SHP77 (cell line): Measurements from ENCODE around the gene AMPD3.
"Not testable (repeated sequence)": the region's sequence is repeated elsewhere in the genome, so short reads cannot be mapped to it uniquely, and the experiment has no call there.

Experiments used
- DNase-seq, 2 experiments: peaks; one replicate each; lab custom pipeline; 2025; lab: John Stamatoyannopoulos, UW

Gene AMPD3

GRCh38 chr11:10454878-10455631 is at the start of gene AMPD3:
TSS of gene AMPD3 (plus strand) at chr11:10455264. CDS start at chr11:10461520, 6,256 bp downstream.
- peak; percentile 63 to 73 for DNase-seq

GRCh38 chr11:10405865-10406592 is 49.0 kb upstream of the AMPD3 start:
- DNase-seq, result peak; percentile 60 to 70

GRCh38 chr11:10407055-10407454 is 48.0 kb upstream of the AMPD3 start:
- no peak for DNase-seq

GRCh38 chr11:10407749-10408685 is 47.0 kb upstream of the AMPD3 start:
- no peak for DNase-seq

DNA sequence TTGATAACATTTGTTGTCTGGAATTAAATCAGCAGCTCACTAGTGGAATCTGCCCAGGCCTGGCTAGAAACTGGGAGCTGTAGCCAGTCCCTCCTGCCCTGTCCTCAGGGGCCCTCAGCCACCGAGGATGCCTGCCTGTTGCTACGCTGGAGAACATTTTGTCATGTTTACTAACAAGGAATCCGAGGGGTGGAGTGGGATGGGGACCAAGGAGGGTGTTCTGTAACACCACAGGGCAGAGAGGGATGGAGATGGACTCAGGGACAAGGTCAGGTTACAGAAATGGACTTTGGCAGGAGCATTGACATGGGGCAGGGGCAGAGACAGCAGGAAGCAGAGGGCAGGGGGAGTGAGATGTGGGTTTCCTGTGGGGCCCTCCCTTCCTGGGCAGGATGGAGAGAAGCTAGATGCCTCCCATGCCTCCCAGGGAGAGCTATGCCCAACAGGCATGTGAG is 45.8 kb upstream of the AMPD3 start:
- no peak for DNase-seq

GRCh38 chr11:10410106-10410843 is 44.8 kb upstream of the AMPD3 start:
- no peak for DNase-seq

DNA sequence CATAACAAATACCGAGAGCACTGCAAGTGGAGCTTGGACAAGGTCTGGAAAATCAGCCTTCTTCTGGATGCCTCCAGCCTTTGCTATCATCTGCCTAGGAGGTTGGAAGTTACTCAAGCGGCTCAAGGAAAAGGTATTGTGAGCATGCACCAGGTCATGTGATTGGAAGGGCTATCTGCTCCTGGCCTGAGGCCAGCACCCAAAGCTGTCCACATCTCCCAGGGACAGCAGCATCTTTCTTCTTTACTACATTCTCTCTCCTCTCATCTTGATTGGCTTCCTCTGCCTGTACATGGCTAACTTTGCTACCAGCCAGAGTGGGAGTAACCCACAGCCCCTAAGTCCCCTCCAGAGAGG is 44.2 kb upstream of the AMPD3 start:
- DNase-seq, result no peak

- no peak for DNase-seq
These were observed 42.8 kb upstream of the AMPD3 start for GRCh38 chr11:10412266-10412665.

DNA sequence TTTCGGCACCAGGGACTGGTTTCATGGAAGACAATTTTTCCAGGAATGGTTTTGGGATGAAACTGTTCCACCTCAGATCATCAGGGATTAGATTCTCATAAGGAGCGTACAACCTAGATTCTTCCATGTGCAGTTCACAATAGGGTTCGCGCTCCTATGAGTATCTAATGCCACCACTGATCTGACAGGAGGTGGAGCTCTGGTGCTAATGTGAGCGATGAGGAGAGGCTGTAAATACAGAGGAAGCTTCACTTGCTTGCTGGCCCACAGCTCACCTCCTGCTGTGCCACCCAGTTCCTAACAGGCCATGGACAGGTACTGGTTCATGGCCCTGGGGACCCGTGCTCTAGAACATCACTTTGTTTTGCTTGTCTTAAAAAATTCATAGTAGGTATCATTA is 41.8 kb upstream of the AMPD3 start:
- peak; percentile 9 for DNase-seq

GRCh38 chr11:10414181-10414580 is 40.9 kb upstream of the AMPD3 start:
- no peak for DNase-seq

GRCh38 chr11:10414659-10415058 is 40.4 kb upstream of the AMPD3 start:
- DNase-seq, result no peak

DNA sequence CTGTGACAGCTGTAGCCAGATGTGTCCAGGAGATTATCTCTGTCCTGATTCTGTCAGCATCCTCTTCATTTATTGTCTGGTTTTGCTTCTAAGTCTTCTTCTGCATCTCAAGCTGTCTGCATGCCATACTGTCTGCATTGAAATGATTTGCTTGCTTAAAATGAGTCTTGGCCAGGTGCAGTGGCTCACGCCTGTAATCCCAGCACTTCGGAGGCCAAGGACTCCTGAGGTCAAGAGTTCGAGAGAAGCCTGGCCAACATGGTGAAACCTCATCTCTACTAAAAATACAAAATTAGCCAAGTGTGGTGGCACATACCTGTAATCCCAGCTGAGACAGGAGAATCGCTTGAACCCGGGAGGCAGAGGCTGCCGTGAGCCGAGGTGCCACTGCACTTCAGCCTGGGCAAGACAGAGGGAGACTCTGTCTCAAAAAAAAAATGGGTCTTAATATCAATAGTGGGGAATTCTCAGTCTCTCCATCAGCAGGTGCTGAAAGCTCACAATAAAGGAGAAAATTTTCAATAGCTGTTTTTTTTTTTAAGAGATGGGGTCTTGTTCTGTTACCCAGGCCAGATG is 39.2 kb upstream of the AMPD3 start:
- no peak for DNase-seq

- DNase-seq, result no peak
These were observed 36.7 kb upstream of the AMPD3 start for GRCh38 chr11:10418259-10418949.

DNA sequence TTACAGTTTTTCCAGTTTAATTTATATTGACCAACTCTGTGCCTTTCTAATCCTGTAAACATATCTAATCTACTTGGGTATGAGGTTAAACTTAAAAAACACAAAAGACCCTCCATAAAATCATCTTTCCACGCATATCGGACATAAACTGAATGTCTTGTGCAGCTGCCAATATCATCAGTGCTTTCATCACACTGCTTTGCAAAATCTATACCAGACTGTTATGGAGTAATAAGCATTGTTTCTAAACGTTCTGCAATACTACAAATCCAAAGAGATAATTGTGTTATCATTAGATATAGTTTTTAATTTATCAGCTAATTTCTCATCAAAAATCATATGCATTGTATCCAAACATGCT is 36.1 kb upstream of the AMPD3 start:
- no peak for DNase-seq

GRCh38 chr11:10426475-10426874 is 28.6 kb upstream of the AMPD3 start:
- no peak for DNase-seq

- DNase-seq, result no peak
These were observed 26.6 kb upstream of the AMPD3 start for GRCh38 chr11:10428453-10428852.

GRCh38 chr11:10429526-10429925 is 25.5 kb upstream of the AMPD3 start:
- no peak for DNase-seq

DNA sequence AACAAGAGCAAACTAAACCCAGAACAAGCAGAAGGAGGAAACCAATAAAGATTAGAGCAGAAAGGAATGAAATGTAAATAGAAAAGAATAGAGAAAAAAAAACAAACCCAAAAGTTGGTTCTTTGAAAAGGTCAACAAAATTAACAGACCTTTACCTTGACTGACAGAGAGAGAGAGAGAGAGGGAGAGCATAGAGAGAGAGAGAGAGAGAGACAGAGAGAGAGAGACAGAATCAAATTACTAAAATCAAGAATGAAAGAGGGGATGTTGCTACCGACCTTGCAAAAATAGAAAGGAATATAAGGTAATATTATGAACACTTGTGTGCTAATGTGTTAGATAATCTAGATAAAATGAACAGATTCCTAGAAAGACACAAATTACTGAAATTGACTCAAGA is 22.6 kb upstream of the AMPD3 start:
- DNase-seq, result no peak

GRCh38 chr11:10432971-10433370 is 22.1 kb upstream of the AMPD3 start:
- DNase-seq, result no peak

DNA sequence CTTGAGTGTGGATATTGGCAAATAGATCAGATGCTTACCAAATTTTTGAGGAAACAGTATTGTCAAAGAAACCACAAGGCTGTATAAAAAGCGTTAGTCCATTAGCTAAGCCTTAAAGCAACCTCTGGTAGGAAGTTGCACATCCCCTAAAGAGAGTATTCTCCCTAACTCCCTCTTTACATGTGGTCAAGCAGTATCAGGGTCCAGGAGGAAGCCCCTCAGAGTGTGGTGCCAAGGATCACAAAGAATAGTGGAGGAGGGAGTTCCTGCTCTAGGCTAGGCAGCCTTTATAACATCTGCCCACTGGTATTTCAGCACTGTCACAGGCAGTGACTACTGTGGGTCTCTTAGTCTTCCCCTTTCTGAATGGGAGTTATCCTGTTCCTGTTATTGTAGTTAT is 18.8 kb upstream of the AMPD3 start:
- no peak for DNase-seq

DNA sequence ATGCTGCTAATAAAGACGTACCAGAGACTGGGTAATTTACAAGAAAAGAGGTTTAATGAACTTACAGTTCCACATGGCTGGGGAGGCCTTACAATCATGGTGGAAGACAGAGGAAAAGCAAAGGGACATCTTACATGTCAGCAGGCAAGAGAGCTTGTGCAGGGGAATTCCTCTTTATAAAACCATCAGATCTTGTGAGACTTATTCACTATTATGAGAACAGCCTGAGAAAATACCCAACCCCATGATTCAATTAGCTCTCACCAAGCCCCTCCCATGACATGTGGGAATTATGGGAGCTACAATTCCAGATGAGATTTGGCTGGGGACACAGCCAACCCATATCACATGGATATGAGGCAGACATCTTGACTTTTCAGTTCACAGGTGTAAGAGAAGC is 18.4 kb upstream of the AMPD3 start:
- not testable (repeated sequence) for DNase-seq
